ENCODE measurements around the gene RAD51D. TPM values are rescaled to one million over a fixed set of nuclear protein-coding genes. Genes with fewer than 3 reads are reported as not detected.

Gene RAD51D
- total RNA-seq, 2 donors from 2014 or later: 9.9 to 12.0 TPM

DNA sequence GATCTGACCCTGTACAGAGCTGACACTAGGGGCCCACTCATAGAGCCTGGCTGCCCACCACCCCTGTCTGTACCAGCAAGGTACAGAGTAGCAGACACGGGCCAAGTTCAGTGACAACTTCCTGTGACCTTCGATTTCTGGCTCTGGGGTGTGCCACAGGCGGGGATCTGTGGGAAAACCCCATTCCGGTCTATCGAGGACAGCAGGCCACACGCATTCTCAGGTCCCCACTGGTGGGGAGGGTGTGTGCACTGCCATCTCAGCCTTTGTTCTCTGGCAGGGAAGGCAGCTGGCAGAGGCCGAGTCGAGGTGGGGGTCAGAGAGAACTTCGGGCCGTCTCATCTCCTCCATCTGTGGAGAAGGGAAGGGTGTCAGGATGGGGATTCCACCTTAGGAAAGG is 12.4 kb upstream of the RAD51D start:
- Histone ChIP-seq H3K27ac (no peak overlapping the region), H3K36me3 (peaks cover 0 to 20% of the 10 kb centered on the region in 2 donors), H3K4me3 (no peak overlapping the region), H3K4me1 (replicated peaks) (no peaks in the 10 kb centered on the region), H3K27me3 (replicated peaks; ENCODE audit: insufficient read depth) (no peaks in the 10 kb centered on the region), H3K9me3 (no peaks in the 10 kb centered on the region)
- intact Hi-C loops (cut with DNase I): no loop called here
- TF ChIP-seq POLR2AphosphoS5 (IDR thresholded peaks at IDR 0.05): no peak
- TF ChIP-seq, protein P1, sequence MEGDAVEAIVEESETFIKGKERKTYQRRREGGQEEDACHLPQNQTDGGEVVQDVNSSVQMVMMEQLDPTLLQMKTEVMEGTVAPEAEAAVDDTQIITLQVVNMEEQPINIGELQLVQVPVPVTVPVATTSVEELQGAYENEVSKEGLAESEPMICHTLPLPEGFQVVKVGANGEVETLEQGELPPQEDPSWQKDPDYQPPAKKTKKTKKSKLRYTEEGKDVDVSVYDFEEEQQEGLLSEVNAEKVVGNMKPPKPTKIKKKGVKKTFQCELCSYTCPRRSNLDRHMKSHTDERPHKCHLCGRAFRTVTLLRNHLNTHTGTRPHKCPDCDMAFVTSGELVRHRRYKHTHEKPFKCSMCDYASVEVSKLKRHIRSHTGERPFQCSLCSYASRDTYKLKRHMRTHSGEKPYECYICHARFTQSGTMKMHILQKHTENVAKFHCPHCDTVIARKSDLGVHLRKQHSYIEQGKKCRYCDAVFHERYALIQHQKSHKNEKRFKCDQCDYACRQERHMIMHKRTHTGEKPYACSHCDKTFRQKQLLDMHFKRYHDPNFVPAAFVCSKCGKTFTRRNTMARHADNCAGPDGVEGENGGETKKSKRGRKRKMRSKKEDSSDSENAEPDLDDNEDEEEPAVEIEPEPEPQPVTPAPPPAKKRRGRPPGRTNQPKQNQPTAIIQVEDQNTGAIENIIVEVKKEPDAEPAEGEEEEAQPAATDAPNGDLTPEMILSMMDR (IDR thresholded peaks at IDR 0.05): no peak
- TF ChIP-seq POLR2A (IDR thresholded peaks at IDR 0.05): no peak
- no peak for DNase-seq (ENCODE audit: low spot score)
- WGBS: 87% methylated on average over 10 of the region's 10 CpGs

DNA sequence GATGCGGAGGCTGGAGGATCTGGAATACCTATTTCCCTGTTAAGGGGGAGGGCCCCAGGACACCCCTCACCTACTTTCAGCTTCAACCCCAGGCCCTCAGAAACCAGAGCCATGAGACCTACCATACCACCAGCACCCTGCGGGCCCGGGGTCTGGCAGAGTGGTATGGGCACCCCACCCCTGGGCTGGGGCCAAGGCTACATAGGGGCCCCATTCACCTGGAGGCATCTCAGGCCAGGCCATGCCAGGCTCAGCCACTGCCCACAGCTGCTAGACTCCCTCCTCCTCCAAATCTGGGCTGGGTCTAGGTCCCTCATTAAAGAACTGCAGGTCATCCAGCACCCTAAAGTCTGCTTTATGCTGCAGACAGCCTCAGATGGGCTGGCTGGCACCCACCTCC is 10.7 kb upstream of the RAD51D start:
- no peak overlapping the region for H3K27ac ChIP-seq
- DNase-seq (ENCODE audit: low spot score): no peak
- WGBS: 94% methylated on average over 3 of the region's 3 CpGs
- intact Hi-C loops (cut with DNase I): no loop called here
- no peaks in the 10 kb centered on the region for H3K27me3 ChIP-seq (replicated peaks; ENCODE audit: insufficient read depth)
- peaks cover 0 to 20% of the 10 kb centered on the region in 2 donors for H3K36me3 ChIP-seq
- no peaks in the 10 kb centered on the region for H3K4me1 ChIP-seq (replicated peaks)
- H3K9me3 ChIP-seq: no peaks in the 10 kb centered on the region
- H3K4me3 ChIP-seq: no peak overlapping the region
- TF ChIP-seq, protein P1 (IDR thresholded peaks at IDR 0.05): no peak

DNA sequence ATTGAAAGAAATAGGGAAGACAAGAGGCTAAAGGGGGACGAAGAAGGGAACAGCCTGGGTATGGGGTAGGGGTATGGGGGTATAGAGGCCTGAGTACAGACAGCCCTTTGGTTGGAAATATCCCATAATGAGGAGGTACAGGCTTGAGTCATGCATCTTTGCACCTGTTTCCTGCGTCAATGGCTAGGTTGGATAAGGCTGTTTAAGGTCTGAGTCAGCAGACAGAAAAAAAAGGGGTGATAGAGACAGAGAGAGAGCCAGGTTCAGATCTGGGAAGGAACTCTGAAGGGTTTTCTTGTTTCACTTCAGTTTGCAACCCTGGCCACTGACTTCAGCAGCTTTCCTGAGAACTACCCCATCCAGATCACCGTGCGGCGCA is 10.3 kb upstream of the RAD51D start:
- TF ChIP-seq POLR2AphosphoS5 (IDR thresholded peaks at IDR 0.05): no peak
- TF ChIP-seq POLR2A (IDR thresholded peaks at IDR 0.05): no peak
- TF ChIP-seq, protein P1 (IDR thresholded peaks at IDR 0.05): no peak
- intact Hi-C loops (cut with DNase I): no loop called here
- Histone ChIP-seq H3K27me3 (replicated peaks; ENCODE audit: insufficient read depth) (no peaks in the 10 kb centered on the region), H3K9me3 (no peaks in the 10 kb centered on the region), H3K4me1 (replicated peaks) (no peaks in the 10 kb centered on the region), H3K4me3 (no peak overlapping the region), H3K27ac (no peak overlapping the region), H3K36me3 (peaks cover 0 to 20% of the 10 kb centered on the region in 2 donors)
- WGBS: 94% methylated on average over 5 of the region's 5 CpGs
- no peak for DNase-seq (ENCODE audit: low spot score)

DNA sequence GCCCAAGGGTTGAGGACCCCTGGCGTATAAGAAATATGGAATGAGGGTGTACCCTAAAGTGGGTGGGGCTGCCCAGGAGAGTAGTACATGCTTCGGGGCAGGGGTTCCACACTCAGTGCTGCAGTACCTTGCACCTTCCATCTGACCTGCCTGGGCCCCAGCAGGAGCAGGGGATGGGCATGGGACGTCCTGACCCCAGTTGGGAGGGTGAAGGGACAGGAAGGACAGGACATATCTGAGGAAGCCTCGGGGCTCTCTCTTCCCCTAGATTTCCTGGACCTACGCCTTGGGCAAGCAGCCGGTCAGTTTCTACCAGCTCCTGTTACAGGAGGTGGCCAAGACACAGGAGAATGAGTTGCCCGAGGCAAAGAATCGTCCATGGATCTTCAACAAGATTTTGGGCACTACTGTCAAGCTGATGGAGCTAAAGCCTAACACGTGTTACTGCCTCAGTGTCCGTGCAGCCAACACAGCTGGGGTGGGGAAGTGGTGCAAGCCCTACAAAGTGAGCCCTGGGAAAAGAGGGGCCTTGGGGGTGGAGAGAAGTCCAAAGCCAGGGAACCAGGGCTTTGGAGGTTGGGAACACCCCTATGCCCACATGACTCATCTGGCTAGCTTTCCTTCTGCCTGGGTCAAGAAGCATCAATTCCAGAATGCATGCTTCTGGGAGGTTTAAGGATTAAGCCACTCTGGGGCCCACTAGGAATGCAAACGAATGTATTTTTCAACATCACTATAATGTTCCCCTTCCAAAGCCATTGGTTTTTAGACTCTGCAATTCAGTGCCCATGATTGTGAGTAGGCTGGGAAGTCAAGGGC is 9.7 kb upstream of the RAD51D start:
- no peaks in the 10 kb centered on the region for H3K27me3 ChIP-seq (replicated peaks; ENCODE audit: insufficient read depth)
- H3K36me3 ChIP-seq: peaks cover 0 to 20% of the 10 kb centered on the region in 2 donors
- no peaks in the 10 kb centered on the region for H3K4me1 ChIP-seq (replicated peaks)
- no peak overlapping the region for H3K4me3 ChIP-seq
- DNase-seq (ENCODE audit: low spot score): no peak
- no peaks in the 10 kb centered on the region for H3K9me3 ChIP-seq
- intact Hi-C loops (cut with DNase I): no loop called here
- WGBS: 79% methylated on average over 11 of the region's 11 CpGs
- H3K27ac ChIP-seq: no peak overlapping the region
- TF ChIP-seq, protein P1 (IDR thresholded peaks at IDR 0.05): no peak
- TF ChIP-seq POLR2A (IDR thresholded peaks at IDR 0.05) (no peak), POLR2AphosphoS5 (IDR thresholded peaks at IDR 0.05) (no peak)
